Purkinje cell (primary cell): ENCODE measurements around the gene ITPRIPL2. TPM values are rescaled to one million over a fixed set of nuclear protein-coding genes. Genes with fewer than 3 reads are reported as not detected.

Experiments used
- polyA plus RNA-seq: library from polyadenylated mRNA; unstranded; fragments of >200 nt; fragmentation: Nextera tagmentation; gene quantifications from 2 replicates; pipeline ENCODE4 v1.2.1, GENCODE V29; 2014

Gene ITPRIPL2
- not detected in 2 replicates for polyA plus RNA-seq

DNA sequence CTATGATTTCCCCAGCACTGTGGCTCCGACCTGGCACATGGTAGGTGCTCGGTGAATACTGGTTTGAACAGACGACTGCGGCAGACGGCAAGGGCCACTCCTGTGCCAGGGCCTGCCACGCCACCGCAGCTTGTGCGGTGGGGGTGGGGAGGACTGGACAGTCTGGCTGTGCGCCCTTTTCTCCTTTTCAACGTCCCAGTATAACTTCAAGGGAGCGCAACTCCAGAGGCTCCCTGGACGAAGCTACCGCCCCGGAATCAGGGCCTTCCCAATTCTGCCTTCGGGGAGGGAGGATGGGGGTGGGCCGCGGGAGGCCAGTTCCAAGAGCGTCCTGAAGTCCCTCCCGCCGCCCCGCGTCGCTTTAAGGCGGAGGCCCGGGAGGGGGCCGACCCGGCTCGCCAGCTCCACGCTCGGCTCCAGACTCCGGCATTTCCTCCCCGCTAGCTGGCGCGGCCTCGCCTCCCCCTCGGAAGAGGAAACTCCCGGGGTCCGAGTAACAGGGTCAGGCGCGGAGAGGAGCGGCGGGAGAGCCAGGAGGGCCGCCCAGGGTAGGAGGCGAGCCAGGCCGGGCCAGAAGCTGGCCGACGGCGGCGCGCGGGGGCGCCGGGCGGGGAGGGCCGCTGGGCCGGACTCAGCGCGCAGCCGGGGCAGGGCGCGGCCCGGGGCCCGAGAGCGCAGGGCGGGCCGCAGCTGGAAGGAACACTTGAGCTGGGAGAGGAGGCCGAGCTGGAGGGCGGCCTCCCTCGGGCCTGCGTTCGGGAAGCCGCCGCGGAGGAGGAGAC is at the start of gene ITPRIPL2:
ITPRIPL2 (plus strand) TSS at position 388 of the 782 bp plus-strand sequence. CDS start 498 bp downstream, outside the sequence.

DNA sequence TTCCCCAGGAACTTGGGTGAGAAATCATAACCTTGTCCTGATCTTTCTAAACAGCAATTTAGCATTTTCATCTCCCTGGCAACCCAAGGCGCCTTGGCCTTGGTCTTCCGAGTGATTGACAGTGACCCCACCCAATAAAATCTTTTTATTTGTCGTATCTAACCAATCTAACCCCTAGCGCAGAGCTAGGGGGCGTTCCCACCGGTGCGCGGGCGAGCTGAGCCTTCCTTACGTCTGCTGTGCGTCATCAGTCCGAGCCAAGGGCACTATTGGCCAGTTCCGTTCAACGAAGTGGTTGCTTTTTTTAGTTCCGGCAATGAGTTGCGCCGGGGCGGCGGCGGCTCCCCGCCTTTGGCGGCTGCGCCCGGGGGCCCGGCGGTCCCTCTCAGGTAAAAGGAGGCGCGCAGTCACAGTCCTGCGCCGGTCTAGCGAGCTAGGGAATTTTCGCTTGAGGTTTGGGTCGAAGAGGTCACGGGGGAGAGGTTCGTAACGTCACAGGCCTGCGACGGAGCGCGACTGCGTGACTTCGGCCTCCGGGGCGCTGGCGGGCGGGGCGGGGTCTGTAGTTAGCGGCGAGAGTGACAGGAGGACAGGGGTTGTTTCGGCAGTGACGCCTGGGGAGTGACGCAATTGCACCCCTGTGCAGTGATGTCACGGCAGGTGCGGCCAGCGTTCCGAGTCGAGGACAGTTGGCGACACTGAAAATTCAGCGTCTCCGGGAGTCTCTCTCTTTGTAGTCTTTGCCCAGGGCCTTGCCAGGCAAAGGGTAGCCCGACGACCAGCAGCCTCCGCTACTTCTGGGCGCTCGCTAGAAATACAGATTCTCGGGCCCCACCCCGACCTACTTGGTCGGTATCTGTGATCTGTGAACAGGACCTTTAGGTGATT is 46.2 kb upstream of the ITPRIPL2 start, which contains the start of gene COQ7:
COQ7 (plus strand) TSS at position 266 of the 888 bp plus-strand sequence; CDS start at position 317, 51 bp downstream.

DNA sequence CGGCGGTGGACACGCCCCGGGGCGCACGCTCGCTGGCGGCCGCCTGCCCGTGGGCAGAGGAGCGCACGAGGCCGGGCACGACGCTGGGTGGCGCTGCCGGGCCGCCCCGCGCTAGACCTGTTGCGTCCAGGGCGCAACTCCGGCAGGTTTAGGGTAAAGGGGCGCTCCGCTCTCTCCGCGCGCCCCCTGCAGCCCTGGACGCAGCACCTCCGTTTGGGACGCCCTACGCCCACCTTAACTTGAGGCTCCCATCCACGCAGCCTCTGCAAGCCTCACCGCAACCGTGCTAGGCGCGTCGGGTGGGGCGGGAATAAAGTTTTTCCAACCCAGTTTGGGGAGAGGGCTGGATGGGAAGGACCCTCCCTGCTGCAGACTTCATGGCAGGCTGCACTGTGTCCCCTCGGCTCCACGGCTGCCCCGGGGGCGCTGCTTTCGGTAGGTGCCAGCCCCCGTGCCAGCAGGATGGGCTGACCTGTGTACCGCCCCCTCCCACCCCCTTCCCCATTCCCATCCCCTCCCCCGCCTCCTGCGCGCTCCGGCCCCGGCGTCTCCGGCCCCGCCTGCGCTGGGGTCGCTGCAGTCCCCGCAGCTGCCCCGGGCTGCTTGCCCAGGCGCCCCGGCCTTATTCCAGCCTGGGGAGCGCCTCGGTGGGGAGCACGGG is 54.1 kb downstream of the ITPRIPL2 start, which contains the start of gene SYT17:
SYT17 (plus strand) TSS at position 531 of the 661 bp plus-strand sequence. CDS start 407 bp downstream, outside the sequence.

Other genes starting within 250 kb of the ITPRIPL2 start
- 8.5 and 8.7 TPM in 2 replicates for gene SMG1, start 187.6 kb upstream of the ITPRIPL2 start, polyA plus RNA-seq
- 0.19 and 0.60 TPM in 2 replicates for gene TMC7, start 130.0 kb upstream of the ITPRIPL2 start, polyA plus RNA-seq
- 8.5 and 11.4 TPM in 2 replicates for gene COQ7, start 46.4 kb upstream of the ITPRIPL2 start, polyA plus RNA-seq
- gene SYT17, start 54.3 kb downstream of the ITPRIPL2 start, polyA plus RNA-seq: 1.0 and 8.5 TPM in 2 replicates
- gene CLEC19A, start 171.8 kb downstream of the ITPRIPL2 start, polyA plus RNA-seq: 4.4 TPM in 1 of 2 replicates, not detected in the other